HG03342 (cell line): ENCODE results near the gene MTARC2.
A peak's percentile ranks its signal among the peaks of the same experiment; 100 is the strongest.
"Not testable (repeated sequence)": the region's sequence is repeated elsewhere in the genome, so short reads cannot be mapped to it uniquely, and the experiment has no call there.

Experiments
- ATAC-seq: cut with Tn5 transposase; IDR thresholded peaks from one replicate; pipeline ENCODE4 v1.9.1; 2021; ENCODE audit warnings: mild to moderate bottlenecking, moderate library complexity; ENCODE audit not compliant: unreplicated experiment

MTARC2 gene

DNA sequence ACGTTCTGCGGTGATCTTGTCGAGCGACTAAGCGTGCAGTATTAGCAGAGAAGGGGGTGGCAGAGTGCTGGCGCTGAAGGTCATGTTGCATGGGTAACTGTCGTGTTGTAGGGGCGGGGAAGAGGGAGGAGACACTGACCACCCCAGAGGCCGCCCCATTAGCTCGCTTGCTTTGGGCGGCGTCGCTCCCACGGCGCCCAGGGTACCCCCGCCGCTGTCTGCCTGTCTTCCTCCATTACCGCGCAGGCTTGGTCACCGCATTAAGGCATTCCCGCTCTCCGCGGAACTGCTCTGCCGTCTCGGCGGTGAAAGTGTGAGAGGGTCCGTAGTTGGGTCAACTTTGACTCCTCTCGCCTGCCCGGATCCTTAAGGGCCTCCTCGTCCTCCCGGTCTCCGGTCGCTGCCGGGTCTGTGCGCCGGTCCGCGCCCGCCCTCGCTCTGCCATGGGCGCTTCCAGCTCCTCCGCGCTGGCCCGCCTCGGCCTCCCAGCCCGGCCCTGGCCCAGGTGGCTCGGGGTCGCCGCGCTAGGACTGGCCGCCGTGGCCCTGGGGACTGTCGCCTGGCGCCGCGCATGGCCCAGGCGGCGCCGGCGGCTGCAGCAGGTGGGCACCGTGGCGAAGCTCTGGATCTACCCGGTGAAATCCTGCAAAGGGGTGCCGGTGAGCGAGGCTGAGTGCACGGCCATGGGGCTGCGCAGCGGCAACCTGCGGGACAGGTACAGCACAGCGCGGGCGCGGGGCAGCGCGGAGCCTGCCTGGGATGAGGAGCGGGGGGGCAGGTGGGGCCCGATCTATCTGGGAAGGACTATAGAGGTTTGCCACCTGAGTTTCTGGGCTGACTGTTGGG, at the start of gene MTARC2:
Gene MTARC2, plus strand, starts transcription at position 234 of the 846 bp plus-strand sequence. Its CDS starts 210 bp downstream, at position 444.
- ATAC-seq: peak; percentile 60

GRCh38 chr1:220698607-220699016, 49.5 kb upstream of the MTARC2 start:
- no peak for ATAC-seq

GRCh38 chr1:220699044-220699443, 49.1 kb upstream of the MTARC2 start:
- no peak for ATAC-seq

- ATAC-seq: no peak
These were observed 47.5 kb upstream of the MTARC2 start for GRCh38 chr1:220700556-220701179.

GRCh38 chr1:220701974-220702373, 46.1 kb upstream of the MTARC2 start:
- ATAC-seq: no peak

- no peak for ATAC-seq
These were observed 45.3 kb upstream of the MTARC2 start for GRCh38 chr1:220702733-220703270.

- ATAC-seq: no peak
These were observed 44.8 kb upstream of the MTARC2 start for GRCh38 chr1:220703305-220703704.

GRCh38 chr1:220705782-220706181, 42.3 kb upstream of the MTARC2 start:
- no peak for ATAC-seq

DNA sequence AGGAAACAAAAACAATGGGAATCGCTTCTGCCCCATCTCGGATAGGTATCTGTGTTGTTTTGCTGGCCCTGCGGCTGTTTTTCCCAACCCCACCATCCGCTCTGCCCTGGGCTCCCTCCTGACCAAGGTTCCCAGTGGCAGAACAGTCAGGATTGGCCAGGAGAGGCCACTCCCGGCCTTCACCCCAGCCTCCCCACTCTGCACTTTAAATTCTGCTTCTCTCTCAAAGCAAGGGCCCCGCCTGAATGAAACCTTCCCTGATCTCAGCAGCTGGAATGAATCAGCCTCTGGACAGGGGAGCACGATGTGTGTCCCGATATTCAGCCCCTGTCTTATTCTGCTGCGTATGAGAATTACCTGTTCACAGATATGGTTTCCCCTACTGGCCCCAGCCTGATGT, 41.6 kb upstream of the MTARC2 start:
- no peak for ATAC-seq

DNA sequence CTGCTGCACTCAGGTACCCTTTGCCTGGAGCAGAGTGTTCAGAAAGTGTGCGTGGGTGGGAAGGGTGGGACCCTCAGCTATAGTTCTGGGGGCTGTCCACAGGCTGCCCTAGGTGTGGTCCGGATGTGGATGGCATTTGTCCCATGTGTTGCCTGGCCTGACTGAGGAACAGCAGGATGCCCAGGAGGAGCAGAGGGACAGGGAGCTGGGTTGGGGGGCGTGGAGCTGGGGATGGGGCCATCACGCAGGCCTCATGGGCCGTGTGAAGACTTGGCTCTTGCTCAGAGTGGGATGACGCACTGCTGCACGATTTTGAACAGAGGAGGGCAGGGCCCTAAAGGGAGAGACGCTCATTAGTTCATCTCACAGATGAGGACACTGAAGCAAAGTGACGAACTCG, 41.0 kb upstream of the MTARC2 start:
- no peak for ATAC-seq

GRCh38 chr1:220708244-220708643, 39.9 kb upstream of the MTARC2 start:
- ATAC-seq: no peak

DNA sequence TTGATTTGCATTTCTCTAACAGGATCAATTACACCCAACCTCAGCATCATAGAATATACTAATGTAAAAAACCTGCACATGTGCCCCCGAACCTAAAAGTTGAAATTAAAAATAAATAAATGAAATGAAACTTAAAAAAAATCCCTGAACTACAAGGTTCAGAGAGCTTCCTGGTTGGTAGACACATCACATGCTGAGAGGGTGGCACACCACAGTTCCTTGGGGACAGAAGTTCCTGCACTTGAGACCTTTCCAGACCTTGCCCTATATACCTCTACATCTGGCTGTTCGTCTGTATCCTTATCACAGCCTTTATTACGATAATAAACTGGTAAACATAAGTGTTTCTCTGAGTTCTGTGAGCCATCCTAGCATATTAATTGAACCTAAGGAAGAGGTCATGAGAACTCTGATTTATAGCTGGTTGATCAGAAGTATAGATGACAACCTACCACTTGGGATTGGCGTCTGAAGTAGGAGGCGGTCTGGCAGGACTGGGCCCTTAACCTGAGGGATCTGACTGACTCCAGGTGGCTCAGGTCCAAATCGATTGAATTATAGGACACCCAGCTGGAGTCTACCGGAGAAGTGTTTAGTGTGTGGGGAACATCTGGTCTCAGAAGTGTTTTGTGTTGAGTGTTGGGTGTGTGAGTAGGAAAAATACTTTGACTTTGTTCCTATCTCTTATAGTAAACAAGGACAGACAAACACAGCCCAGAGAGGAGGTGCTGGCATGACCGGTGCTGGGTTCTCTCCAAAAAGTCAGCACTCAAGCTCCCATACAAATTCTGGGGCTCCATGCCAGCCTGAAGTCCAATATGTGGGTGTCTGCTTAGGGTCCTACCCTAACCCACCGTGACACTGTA, 39.0 kb upstream of the MTARC2 start:
- no peak for ATAC-seq

- ATAC-seq: no peak
These were observed 37.8 kb upstream of the MTARC2 start for GRCh38 chr1:220710333-220710732.

GRCh38 chr1:220711056-220711809, 36.9 kb upstream of the MTARC2 start:
- peak; percentile 88 for ATAC-seq

GRCh38 chr1:220715986-220716385, 32.1 kb upstream of the MTARC2 start:
- not testable (repeated sequence) for ATAC-seq

DNA sequence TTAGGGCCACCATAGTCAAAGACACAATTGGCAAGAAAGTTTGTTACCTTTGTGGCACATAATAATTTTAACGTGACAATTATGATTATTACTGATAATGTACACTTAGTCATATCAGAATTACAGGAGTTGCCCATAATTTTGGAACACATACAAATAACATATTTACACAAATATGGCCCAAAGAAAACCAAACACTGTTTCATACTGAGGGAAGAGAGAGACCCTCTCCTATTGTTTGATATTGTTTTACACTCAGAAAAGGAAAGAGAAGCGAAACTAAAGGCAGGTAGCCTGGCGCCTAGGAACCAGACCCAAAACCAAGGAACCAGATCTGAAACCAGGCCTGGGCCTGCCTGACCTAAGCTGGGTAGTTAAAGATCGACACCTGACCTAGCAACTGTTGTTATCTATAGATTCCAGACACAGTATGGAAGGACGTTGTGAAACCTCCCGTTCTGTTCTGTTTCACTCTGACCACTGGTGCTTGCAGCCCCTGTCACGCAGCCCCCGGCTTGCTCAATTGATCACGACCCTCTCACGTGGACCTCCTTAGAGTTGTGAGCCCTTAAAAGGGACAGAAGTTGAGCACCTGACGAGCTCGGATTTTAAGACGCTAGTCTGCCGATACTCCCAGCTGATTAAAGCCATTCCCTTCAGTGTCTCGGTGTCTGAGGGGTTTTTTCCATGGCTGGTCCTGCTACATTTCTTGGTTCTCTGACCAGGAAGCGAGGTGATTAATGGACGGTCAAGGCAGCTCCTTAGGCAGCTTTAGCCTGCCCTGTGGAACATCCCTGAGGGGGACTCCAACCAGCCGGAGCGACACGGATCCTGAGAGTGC, 30.1 kb upstream of the MTARC2 start:
- ATAC-seq: no peak

- not testable (repeated sequence) for ATAC-seq
These were observed 26.9 kb upstream of the MTARC2 start for GRCh38 chr1:220721266-220721665.

DNA sequence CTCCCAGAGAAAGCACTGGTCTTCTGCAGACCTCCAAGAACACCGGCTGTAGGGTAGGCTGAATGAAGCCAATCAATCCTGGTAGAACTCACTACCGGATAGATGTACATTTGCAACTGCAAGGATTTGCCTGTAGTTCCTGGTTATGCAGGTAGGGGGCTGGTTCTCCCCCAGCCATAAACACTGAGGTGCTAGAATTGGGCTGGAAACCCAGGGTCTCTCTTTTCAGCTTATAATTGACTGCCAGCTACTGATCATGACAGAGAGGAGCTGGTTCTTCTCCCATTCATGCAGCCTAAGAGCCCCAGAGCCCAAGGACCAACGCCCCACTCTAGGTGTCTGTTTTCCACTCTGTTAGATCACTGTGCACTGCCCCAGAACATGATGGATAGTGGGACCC, 21.5 kb upstream of the MTARC2 start:
- no peak for ATAC-seq

- no peak for ATAC-seq
These were observed 20.6 kb upstream of the MTARC2 start for GRCh38 chr1:220727519-220727918.
